Nephron progenitor cell (in vitro differentiated cells): ENCODE data around the gene CCDC77.

Experiments
- DNase-seq: peaks from one replicate; pipeline ENCODE4 v3.0.0; 2021
- H3K27ac Mint-ChIP-seq: 2 replicates; pipeline ENCODE4 v1.8.0; 2021; ENCODE audit warnings: mild to moderate bottlenecking, moderate library complexity, mixed read lengths
- H3K27me3 Mint-ChIP-seq: 2 replicates; pipeline ENCODE4 v1.8.0; 2021; ENCODE audit warnings: mild to moderate bottlenecking, low read depth, mixed read lengths; ENCODE audit not compliant: poor library complexity
- H3K36me3 Mint-ChIP-seq: 2 replicates; pipeline ENCODE4 v1.8.0; 2021; ENCODE audit warnings: low read depth, mixed read lengths
- H3K4me1 Mint-ChIP-seq: 2 replicates; pipeline ENCODE4 v1.8.0; 2021; ENCODE audit warnings: mixed read lengths
- H3K4me3 Mint-ChIP-seq: 2 replicates; pipeline ENCODE4 v1.8.0; 2021; ENCODE audit warnings: mild to moderate bottlenecking, moderate library complexity, mixed read lengths
- H3K9me3 Mint-ChIP-seq: 2 replicates; pipeline ENCODE4 v1.8.0; 2021; ENCODE audit warnings: mild to moderate bottlenecking, moderate library complexity, mixed read lengths
- CTCF ChIP-seq: fragments of 200-600 bp; sonication (generic); IDR thresholded peaks from 2 replicates; pipeline ENCODE4 v1.5.0; 2021; ENCODE audit warnings: antibody characterized with exemption

Gene CCDC77

DNA sequence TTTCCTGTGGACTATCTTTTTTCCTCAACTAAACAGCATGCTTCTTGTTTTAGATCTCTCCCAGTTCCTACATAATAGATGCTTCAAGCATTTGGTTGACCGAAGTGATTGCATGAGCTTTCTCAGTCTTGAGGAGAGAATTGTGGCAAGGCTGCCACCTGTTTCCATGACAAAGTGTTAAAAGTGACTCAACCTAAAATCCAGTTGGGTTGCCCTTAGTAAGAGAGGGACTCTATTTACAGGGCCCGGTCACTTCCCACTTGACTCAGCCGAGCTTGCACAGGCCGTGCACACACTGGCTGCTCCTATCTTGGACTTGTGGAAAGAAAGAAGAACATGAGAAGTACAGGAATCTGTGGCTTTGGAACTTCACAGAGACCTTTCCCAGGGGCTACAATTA, 56.2 kb downstream of the CCDC77 start:
- no peak for DNase-seq
- Mint-ChIP-seq H3K27me3 (peaks cover 62% of the 10 kb centered on the region), H3K4me3 (no peak overlapping the region), H3K4me1 (peaks cover 25% of the 10 kb centered on the region), H3K27ac (no peak overlapping the region), H3K9me3 (peaks cover 5% of the 10 kb centered on the region), H3K36me3 (peaks cover under 1% of the 10 kb centered on the region)
- no peak for TF ChIP-seq CTCF

GRCh38 chr12:459050-459429, 57.6 kb downstream of the CCDC77 start:
- no peak for DNase-seq
- Mint-ChIP-seq H3K27ac (no peak overlapping the region), H3K36me3 (peaks cover 5% of the 10 kb centered on the region)

DNA sequence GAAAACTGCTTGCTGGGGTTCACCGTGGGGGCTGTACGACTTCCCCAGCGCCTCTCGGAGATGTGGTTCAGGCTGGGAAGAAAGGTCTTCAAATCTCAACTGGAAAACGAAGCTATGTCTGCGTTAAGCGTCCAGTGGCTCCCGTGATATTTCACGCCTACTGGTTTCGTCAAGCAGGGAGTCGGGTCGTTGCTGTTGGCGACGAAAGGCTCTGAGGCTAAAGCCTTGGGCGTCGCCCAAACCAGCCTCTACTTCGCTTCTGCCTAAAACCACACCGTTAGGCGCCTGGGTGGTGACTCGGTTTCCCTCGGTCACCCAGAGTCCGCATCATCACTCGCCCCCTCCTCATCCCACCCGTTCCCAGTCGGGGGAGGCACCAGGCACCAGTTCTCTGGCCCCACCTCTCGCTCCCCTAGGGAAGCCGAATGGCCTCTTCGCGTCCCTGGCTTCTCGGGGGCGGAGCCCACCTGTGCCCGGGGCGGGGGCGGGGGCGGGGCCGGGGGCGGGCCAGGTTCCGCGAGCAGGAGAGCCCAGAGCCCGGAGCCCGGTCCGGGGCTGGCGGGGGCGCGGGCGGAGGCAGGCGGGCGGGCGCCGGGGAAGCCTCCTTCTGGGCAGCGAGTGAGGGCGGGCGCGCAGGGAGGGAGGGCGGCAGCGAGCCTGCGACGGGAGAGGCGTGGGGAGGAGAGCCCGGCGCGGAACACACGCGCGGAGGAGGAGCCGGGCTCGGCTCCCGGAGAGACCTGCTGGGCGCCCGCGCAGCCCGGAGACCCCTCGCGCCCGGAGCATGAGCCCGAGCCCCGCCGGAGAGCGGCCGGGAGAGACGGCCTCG, 58.2 kb downstream of the CCDC77 start, which contains the start of gene B4GALNT3:
Gene B4GALNT3 (plus strand): TSS at position 510 of the 829 bp plus-strand sequence. CDS start 438 bp downstream, outside the sequence.
- peak; percentile 79 for DNase-seq
- H3K27me3 Mint-ChIP-seq: peaks cover 57% of the 10 kb centered on the region
- TF ChIP-seq CTCF: no peak
- H3K36me3 Mint-ChIP-seq: peaks cover 5% of the 10 kb centered on the region
- peaks cover 45% of the 10 kb centered on the region for H3K4me1 Mint-ChIP-seq
- no peak within 1 kb of the TSS for H3K27ac Mint-ChIP-seq
- H3K9me3 Mint-ChIP-seq: no peaks in the 10 kb centered on the region
- H3K4me3 Mint-ChIP-seq: peak within 1 kb of the TSS; percentile 86

More at GRCh38 chr12:459050-459429, 57.6 kb downstream of the CCDC77 start:
- H3K4me1 Mint-ChIP-seq: peaks cover 39% of the 10 kb centered on the region
- peaks cover 62% of the 10 kb centered on the region for H3K27me3 Mint-ChIP-seq
- TF ChIP-seq CTCF: no peak
- H3K9me3 Mint-ChIP-seq: no peaks in the 10 kb centered on the region
- peak overlapping the region; percentile 78 for H3K4me3 Mint-ChIP-seq

DNA sequence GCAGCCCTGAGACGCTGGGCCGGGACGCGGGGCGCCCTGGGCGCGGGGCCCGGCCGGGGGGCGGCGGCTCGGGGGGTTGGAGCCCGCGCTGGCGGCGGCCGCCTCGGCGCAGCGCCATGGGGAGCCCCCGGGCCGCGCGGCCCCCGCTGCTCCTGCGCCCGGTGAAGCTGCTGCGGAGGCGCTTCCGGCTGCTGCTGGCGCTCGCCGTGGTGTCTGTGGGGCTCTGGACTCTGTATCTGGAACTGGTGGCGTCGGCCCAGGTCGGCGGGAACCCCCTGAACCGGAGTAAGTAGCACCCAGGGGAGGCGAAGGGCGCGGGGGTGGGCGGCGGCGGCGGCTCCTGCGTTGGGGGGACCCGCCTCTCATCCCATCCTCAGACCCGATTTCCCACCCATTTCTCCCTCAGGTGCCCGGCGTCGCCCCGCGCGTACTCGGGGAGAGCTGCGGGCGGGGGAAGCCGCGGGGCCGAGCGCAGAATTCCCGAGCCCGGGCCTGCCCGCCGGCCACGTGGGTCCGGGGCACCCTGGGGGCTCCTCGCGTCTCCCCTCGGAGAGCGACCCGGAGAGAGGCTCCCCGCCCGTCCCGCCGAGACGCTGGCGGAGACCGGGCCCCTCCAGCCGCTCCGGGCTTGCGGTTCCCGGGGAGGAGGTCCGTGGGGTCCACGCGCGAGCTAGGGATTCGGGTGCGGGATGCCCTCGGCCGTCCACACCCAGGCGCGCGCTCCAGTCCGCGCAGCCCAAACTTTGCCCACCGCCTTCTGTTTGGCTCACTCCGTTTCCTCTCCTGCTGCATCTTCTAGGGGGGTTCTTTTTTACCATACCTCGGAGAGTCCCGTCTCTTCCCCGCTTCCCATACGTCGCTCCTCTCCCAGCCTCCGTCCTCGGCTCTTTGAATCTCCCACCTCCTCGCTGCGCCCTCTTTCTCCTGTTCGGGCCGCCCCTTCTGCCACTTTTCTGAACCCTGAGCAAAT, 59.1 kb downstream of the CCDC77 start:
- peaks cover 52% of the 10 kb centered on the region for H3K27me3 Mint-ChIP-seq
- H3K36me3 Mint-ChIP-seq: peaks cover 5% of the 10 kb centered on the region
- H3K27ac Mint-ChIP-seq: no peak overlapping the region
- DNase-seq: no peak
- TF ChIP-seq CTCF: no peak
- no peaks in the 10 kb centered on the region for H3K9me3 Mint-ChIP-seq
- peak overlapping the region; percentile 86 for H3K4me3 Mint-ChIP-seq
- peaks cover 54% of the 10 kb centered on the region for H3K4me1 Mint-ChIP-seq

- peaks cover 5% of the 10 kb centered on the region for H3K36me3 Mint-ChIP-seq
- H3K4me1 Mint-ChIP-seq: peaks cover 60% of the 10 kb centered on the region
- DNase-seq: no peak
- peak overlapping the region; percentile 86 for H3K4me3 Mint-ChIP-seq
- H3K27ac Mint-ChIP-seq: peak overlapping the region; percentile 76
- no peaks in the 10 kb centered on the region for H3K9me3 Mint-ChIP-seq
- H3K27me3 Mint-ChIP-seq: peaks cover 50% of the 10 kb centered on the region
- TF ChIP-seq CTCF: no peak
Measured at GRCh38 chr12:461425-461824, 60.0 kb downstream of the CCDC77 start.
